ENCODE measurements around the gene RUBCNL. TPM values are rescaled to one million over a fixed set of nuclear protein-coding genes. Genes with fewer than 3 reads are reported as not detected.

Gene RUBCNL
- total RNA-seq, 1 donor: 6.5 TPM

GRCh38 chr13:46295491-46296114 is 91.4 kb downstream of the RUBCNL start:
- H3K4me3 ChIP-seq (ENCODE audit: insufficient read depth, low read length): no peak overlapping the region
- peak overlapping the region; percentile 92 for H3K27ac ChIP-seq (ENCODE audit: low read depth, low read length)
- peak; percentile 21 for DNase-seq (ENCODE audit: insufficient read length, low spot score, missing footprints)

GRCh38 chr13:46293436-46293835 is 93.6 kb downstream of the RUBCNL start:
- Histone ChIP-seq H3K27ac (ENCODE audit: low read depth, low read length) (no peak overlapping the region), H3K27me3 (ENCODE audit: insufficient read depth, low read length) (no peaks in the 10 kb centered on the region), H3K9me3 (ENCODE audit: low read depth, low read length) (no peaks in the 10 kb centered on the region), H3K36me3 (ENCODE audit: insufficient read depth, low read length) (no peaks in the 10 kb centered on the region), H3K4me1 (ENCODE audit: insufficient read depth, low read length) (peaks cover 34% of the 10 kb centered on the region), H4K20me1 (ENCODE audit: insufficient read depth, low read length) (no peaks in the 10 kb centered on the region), H3K4me2 (ENCODE audit: insufficient read depth, low read length) (no peak overlapping the region), H3K4me3 (ENCODE audit: insufficient read depth, low read length) (no peak overlapping the region), H3K79me2 (ENCODE audit: insufficient read depth, low read length) (no peaks in the 10 kb centered on the region), H2AFZ (ENCODE audit: low read length) (no peak overlapping the region)
- no peak for TF ChIP-seq CTCF (IDR thresholded peaks at IDR 0.05; ENCODE audit: extremely low read depth, low read depth, low read length)
- peak; percentile 14 for DNase-seq (ENCODE audit: insufficient read length, low spot score, missing footprints)

More at GRCh38 chr13:46295491-46296114, 91.4 kb downstream of the RUBCNL start:
- no peaks in the 10 kb centered on the region for H3K36me3 ChIP-seq (ENCODE audit: insufficient read depth, low read length)
- TF ChIP-seq CTCF (IDR thresholded peaks at IDR 0.05; ENCODE audit: extremely low read depth, low read depth, low read length): no peak
- peak overlapping the region; percentile 70 for H3K4me2 ChIP-seq (ENCODE audit: insufficient read depth, low read length)
- no peaks in the 10 kb centered on the region for H4K20me1 ChIP-seq (ENCODE audit: insufficient read depth, low read length)
- H3K9me3 ChIP-seq (ENCODE audit: low read depth, low read length): no peaks in the 10 kb centered on the region
- peaks cover 34% of the 10 kb centered on the region for H3K4me1 ChIP-seq (ENCODE audit: insufficient read depth, low read length)
- no peaks in the 10 kb centered on the region for H3K27me3 ChIP-seq (ENCODE audit: insufficient read depth, low read length)
- no peak overlapping the region for H2AFZ ChIP-seq (ENCODE audit: low read length)
- no peaks in the 10 kb centered on the region for H3K79me2 ChIP-seq (ENCODE audit: insufficient read depth, low read length)

Small RNA genes within 50 kb of the gene (small RNA-seq; reads per million reads assigned to genes)
- gene RNU2-6P (111 reads per million, percentile 97 among the genes with 10 or more reads in this experiment), gene RNU6-68P (not detected)

Other genes starting within 250 kb of the RUBCNL start
- gene LCP1, start 205.1 kb downstream of the RUBCNL start, total RNA-seq: 0.59 and 1.4 TPM in 2 replicates
- not detected in 2 replicates for gene LRRC63, start 175.3 kb downstream of the RUBCNL start, total RNA-seq
- 6.9 and 7.1 TPM in 2 replicates for gene LRCH1, start 165.9 kb upstream of the RUBCNL start, total RNA-seq